ENCODE data around the gene ANXA10.
A peak's percentile ranks its signal among the peaks of the same experiment; 100 is the strongest.
"Not testable (repeated sequence)": the region's sequence is repeated elsewhere in the genome, so short reads cannot be mapped to it uniquely, and the experiment has no call there.

The ANXA10 gene

GRCh38 chr4:168129046-168129772, 36.9 kb downstream of the ANXA10 start:
- DNase-seq (ENCODE audit: insufficient read length, low spot score) (no peak), FAIRE-seq (no peak)
- TF ChIP-seq POLR2A (IDR thresholded peaks at IDR 0.05; ENCODE audit: low read depth, low read length), result no peak

DNA sequence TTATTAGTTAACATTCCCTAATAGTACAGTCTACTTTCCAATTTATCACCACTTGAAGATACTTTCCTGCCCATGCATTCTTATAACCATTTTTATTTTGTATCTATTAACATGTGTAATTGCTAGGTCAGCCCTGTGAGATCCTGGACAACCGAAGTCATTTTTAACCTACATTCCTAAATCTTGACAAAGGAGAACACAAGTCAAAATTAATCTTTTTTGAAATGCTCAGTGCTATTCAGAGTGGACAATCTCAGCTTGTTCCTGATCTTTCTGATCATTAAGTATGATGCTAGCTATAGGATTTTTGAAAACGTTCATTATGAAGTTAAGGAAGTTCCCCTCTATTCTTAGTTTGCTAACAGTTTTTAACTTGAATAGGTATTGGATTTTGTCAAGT, 37.5 kb downstream of the ANXA10 start:
- no peak for TF ChIP-seq POLR2A (IDR thresholded peaks at IDR 0.05; ENCODE audit: low read depth, low read length)
- DNase-seq (ENCODE audit: insufficient read length, low spot score) (no peak), FAIRE-seq (no peak)

DNA sequence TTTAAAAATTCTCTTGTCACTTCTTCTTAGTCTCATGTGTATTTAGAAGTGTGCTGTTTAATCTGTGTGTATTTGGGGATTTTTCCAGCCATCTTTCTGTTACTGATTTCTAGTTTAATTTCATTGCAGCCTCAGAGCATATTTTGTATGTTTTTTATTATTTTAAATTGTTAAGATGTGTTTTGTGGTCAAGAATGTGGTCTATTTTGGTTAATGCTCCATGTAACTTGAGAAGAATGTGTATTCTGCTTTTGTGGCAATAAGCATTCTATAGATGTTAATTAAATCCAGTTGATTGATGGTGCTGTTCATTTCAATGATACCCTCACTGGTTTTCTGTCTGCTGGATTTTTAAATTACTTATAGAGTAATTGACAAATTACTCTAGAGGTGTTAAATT, 38.9 kb downstream of the ANXA10 start:
- FAIRE-seq, result no peak
- TF ChIP-seq POLR2A (IDR thresholded peaks at IDR 0.05; ENCODE audit: low read depth, low read length), result no peak

GRCh38 chr4:168134651-168135050, 42.3 kb downstream of the ANXA10 start:
- TF ChIP-seq POLR2A (IDR thresholded peaks at IDR 0.05; ENCODE audit: low read depth, low read length), result no peak
- no peak for FAIRE-seq
- no peak for DNase-seq (ENCODE audit: insufficient read length, low spot score)

More for the DNA sequence above, 38.9 kb downstream of the ANXA10 start:
- no peak for DNase-seq (ENCODE audit: insufficient read length, low spot score)

- FAIRE-seq, result not testable (repeated sequence)
Observed at GRCh38 chr4:168135860-168136259, 43.5 kb downstream of the ANXA10 start.

DNA sequence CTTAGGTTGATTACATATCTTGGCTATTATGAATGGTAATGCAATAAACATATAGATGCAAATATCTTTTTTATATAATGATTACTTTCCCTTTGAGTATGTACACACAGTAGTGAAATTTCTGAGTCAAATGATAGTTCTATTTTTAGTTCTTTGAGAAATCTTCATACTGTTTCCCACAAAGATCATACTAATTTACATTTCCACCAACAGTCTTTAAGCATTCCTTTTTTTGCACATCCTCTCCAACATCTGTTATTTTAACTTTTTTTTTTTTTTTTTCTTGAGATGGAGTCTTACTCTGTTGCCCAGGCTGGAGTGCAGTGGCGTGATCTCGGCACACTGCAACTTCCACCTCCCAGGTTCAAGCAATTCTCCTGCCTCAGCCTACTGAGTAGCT, 45.4 kb downstream of the ANXA10 start:
- not testable (repeated sequence) for DNase-seq (ENCODE audit: insufficient read length, low spot score); FAIRE-seq

More at GRCh38 chr4:168135860-168136259, 43.5 kb downstream of the ANXA10 start:
- not testable (repeated sequence) for DNase-seq (ENCODE audit: insufficient read length, low spot score)

- no peak for TF ChIP-seq POLR2A (IDR thresholded peaks at IDR 0.05; ENCODE audit: low read depth, low read length)
- FAIRE-seq (no peak), DNase-seq (ENCODE audit: insufficient read length, low spot score) (no peak)
Observed at GRCh38 chr4:168138143-168138542, 45.8 kb downstream of the ANXA10 start.

DNA sequence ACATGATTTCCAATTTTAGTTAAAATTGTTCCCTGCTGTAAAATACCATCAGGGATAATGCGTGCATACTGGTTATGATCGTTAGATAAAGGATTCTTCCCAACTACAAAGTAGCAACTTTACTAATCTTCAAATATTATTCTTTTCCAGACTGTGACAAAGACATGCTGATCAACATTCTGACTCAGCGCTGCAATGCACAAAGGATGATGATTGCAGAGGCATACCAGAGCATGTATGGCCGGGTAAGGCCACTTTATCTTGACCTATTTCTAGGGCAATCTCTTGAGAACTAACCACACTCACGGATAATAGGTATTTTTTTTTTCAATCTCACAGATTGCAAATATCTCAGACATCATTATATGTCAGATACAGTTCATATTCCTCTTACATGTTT, 47.0 kb downstream of the ANXA10 start:
- TF ChIP-seq POLR2A (IDR thresholded peaks at IDR 0.05; ENCODE audit: low read depth, low read length), result no peak
- DNase-seq (ENCODE audit: insufficient read length, low spot score), result no peak
- FAIRE-seq, result peak; percentile 50

- no peak for TF ChIP-seq POLR2A (IDR thresholded peaks at IDR 0.05; ENCODE audit: low read depth, low read length)
- DNase-seq (ENCODE audit: insufficient read length, low spot score), result no peak
- FAIRE-seq, result no peak
Observed at GRCh38 chr4:168141733-168142132, 49.4 kb downstream of the ANXA10 start.

DNA sequence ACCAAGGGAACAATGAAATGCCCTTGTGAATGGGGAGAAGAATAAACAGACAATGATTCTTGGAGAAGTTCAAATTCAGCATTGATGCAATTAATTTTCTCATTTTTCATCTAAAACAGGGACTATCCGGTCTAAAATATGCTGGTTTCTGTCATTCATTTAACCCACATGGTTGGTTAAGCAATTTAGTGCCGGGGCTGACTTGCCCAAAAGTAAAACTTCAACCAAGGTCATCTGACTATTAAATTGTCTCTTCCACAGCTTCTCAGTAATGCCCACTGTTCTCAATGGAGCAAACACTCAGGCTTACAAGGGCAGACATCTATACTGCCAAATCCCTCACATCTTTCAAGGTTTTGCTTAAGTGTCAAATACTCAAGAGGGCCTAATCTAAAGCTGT, 51.3 kb downstream of the ANXA10 start:
- TF ChIP-seq POLR2A (IDR thresholded peaks at IDR 0.05; ENCODE audit: low read depth, low read length), result no peak
- DNase-seq (ENCODE audit: insufficient read length, low spot score) (no peak), FAIRE-seq (no peak)

GRCh38 chr4:168150420-168151050, 58.2 kb downstream of the ANXA10 start:
- no peak for DNase-seq (ENCODE audit: insufficient read length, low spot score)
- no peak for FAIRE-seq

GRCh38 chr4:168151327-168151726, 59.0 kb downstream of the ANXA10 start:
- no peak for FAIRE-seq
- no peak for DNase-seq (ENCODE audit: insufficient read length, low spot score)
- no peak for TF ChIP-seq POLR2A (IDR thresholded peaks at IDR 0.05; ENCODE audit: low read depth, low read length)

More at GRCh38 chr4:168150420-168151050, 58.2 kb downstream of the ANXA10 start:
- no peak for TF ChIP-seq POLR2A (IDR thresholded peaks at IDR 0.05; ENCODE audit: low read depth, low read length)

DNA sequence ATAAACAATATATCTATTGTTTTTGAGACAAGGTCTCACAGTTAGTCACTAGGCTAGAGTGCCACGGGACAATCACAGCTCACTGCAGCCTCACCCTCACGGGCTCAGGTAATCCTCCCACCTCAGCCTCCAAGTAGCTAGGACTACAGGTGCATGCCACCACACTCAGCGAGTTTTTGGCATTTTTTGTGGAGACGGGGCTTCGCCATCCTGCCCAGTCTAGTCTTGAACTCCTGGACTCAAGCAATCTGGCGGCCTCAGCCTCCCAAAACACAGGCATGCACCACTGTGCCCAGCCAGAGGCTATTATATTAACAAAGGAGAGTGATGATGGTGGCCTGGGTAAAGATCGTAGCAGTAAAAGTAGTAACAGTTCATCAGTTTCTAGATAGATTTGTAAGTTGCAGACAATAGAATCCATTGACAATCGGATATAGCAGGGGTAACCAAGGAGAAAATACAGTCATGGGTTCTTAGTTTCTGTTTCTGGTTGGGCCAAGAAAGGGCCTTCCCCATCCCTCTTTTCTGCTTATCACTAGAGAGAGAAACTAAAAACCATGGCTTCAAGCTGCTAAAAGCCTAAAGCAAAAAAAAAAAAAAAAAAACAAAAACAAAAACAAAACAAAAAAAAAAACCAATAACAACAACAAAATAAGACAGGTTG, 60.6 kb downstream of the ANXA10 start:
- no peak for FAIRE-seq
- no peak for DNase-seq (ENCODE audit: insufficient read length, low spot score)
- no peak for TF ChIP-seq POLR2A (IDR thresholded peaks at IDR 0.05; ENCODE audit: low read depth, low read length)

DNA sequence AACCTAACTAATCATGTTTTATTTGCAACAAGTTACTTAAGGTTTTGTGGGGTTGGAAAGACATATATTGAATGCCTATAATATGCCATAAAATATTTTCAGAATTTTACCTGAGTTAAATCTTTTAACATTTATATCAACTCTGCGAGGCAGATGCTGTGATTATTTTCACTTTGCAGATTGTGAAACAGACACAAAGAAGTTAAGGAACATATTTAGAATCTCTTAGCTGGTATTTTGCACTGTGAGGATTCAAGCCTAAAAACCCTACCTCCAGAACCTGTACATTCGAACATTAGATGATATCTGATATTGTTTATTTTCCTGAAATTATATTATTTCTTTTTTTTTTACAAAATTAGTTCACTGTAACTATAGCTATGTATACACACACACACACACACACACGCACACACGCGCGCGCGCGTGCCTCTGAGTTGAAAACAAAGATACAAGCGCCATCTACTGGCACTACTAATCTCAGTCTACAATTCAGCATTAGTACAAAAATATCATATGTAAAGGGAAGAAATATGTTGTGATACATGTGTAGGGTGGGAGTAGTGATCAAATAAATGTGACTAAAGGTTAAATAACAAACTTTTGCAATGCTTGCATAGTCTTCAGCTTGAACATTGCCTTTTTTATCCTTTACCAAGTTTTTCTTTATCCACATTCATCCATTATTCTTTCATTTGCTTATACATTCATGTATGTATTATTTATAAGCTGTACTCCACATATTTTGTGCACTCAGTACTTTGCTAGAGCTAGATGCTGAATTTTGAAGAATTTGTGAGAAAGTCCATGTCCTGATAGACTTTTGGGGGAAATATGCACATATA, 61.5 kb downstream of the ANXA10 start:
- FAIRE-seq (peak; percentile 36), DNase-seq (ENCODE audit: insufficient read length, low spot score) (no peak)
- no peak for TF ChIP-seq POLR2A (IDR thresholded peaks at IDR 0.05; ENCODE audit: low read depth, low read length)
